ENCODE results near the gene HOMER2. TPM values are rescaled to one million over a fixed set of nuclear protein-coding genes. Genes with fewer than 3 reads are reported as not detected.

HOMER2 gene
- total RNA-seq, 1 donor from 2014 or later = 21.0 TPM

DNA sequence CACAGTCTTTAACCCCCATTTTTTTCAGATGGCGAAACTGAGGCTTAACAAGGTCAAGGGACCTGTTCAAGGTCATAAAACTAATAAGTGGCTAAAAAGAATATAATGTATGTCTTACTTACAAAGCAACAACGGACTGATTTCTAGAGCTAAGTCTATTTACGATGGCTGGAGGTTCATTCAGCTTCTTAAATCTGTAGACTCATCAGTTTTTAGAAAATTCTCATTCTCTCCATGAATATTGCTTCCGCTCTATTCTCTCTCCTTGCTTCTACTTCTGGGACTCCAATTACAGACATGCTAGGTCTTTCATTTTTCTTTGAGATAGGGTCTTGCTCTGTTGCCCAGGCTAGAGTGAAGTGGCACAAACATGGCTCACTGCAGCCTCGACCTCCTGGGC lies 74.2 kb downstream of the HOMER2 start:
- DNase-seq (ENCODE audit: low spot score, unreplicated experiment) = no peak
- Mint-ChIP-seq H3K27ac (no peak overlapping the region), H3K27me3 (peaks cover 1% of the 10 kb centered on the region)

GRCh38 chr15:82877825-82878224 lies 74.7 kb downstream of the HOMER2 start:
- Mint-ChIP-seq H3K27ac (no peak overlapping the region), H3K27me3 (peaks cover 6% of the 10 kb centered on the region), H3K36me3 (ENCODE audit: insufficient read depth) (peaks cover 7% of the 10 kb centered on the region), H3K4me3 (ENCODE audit: low read depth) (no peak overlapping the region), H3K9me3 (ENCODE audit: low read depth) (no peaks in the 10 kb centered on the region), H3K4me1 (ENCODE audit: low read depth) (no peaks in the 10 kb centered on the region)
- DNase-seq (ENCODE audit: low spot score, unreplicated experiment) = no peak
- TF ChIP-seq CTCF (IDR thresholded peaks at IDR 0.05; ENCODE audit: unreplicated experiment) = no peak

More for the DNA sequence above, 74.2 kb downstream of the HOMER2 start:
- Mint-ChIP-seq H3K9me3 (ENCODE audit: low read depth) (no peaks in the 10 kb centered on the region), H3K4me3 (ENCODE audit: low read depth) (no peak overlapping the region), H3K36me3 (ENCODE audit: insufficient read depth) (peaks cover 3% of the 10 kb centered on the region), H3K4me1 (ENCODE audit: low read depth) (no peaks in the 10 kb centered on the region)
- TF ChIP-seq CTCF (IDR thresholded peaks at IDR 0.05; ENCODE audit: unreplicated experiment) = no peak

DNA sequence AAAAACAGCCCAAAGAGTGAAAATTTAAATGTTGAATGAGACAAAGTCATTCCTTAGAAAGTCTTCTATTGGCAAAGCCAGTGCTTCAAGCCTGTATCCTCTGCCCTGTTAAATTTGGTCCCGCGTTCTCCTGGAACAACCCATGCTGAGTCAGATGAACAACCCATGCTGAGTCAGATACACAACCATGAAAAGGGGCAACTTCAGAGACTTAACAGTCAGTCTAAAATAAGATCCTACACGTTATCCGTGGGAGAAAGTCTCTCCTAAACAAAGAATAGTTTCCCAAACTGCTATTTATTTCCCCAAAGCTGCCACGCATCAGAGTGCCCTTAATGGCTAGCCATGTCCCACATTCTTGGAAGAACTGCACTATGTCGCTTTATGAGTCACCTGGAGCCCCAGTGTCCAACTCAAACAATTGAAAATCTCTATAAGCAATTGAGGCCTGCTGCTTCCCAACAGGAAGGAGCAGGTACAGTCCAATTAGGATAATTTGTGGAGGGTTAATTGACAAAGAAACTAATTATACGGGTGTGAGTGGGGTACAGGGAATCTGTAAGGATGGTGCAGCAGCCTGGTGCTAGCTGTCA lies 77.0 kb downstream of the HOMER2 start:
- no peak overlapping the region for H3K4me3 Mint-ChIP-seq (ENCODE audit: low read depth)
- peaks cover 11% of the 10 kb centered on the region for H3K27me3 Mint-ChIP-seq
- no peak for DNase-seq (ENCODE audit: low spot score, unreplicated experiment)
- peaks cover 11% of the 10 kb centered on the region for H3K4me1 Mint-ChIP-seq (ENCODE audit: low read depth)
- no peak overlapping the region for H3K27ac Mint-ChIP-seq
- no peak for TF ChIP-seq CTCF (IDR thresholded peaks at IDR 0.05; ENCODE audit: unreplicated experiment)
- peaks cover 13% of the 10 kb centered on the region for H3K36me3 Mint-ChIP-seq (ENCODE audit: insufficient read depth)
- peaks cover 4% of the 10 kb centered on the region for H3K9me3 Mint-ChIP-seq (ENCODE audit: low read depth)

DNA sequence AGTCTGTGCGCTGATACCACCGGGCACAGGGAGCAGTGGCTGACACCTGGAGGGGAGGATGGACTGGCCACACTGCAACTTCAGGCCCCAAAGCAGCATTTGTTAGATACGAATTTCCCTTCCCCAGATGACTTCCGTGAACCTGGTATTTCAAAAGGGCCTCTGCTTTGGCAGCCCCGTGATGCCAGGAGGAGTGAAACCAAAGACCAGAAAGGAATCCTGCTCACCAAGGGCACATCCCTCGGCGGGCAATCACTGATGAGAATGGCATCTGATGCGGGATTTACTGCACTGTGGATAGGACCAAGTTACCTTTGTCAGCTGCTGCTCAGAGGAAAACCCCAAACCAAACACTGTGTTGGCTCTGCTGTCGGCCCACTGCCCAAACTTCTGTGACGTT lies 77.6 kb downstream of the HOMER2 start:
- Mint-ChIP-seq H3K36me3 (ENCODE audit: insufficient read depth) (peaks cover 13% of the 10 kb centered on the region), H3K4me3 (ENCODE audit: low read depth) (no peak overlapping the region), H3K27me3 (peaks cover 11% of the 10 kb centered on the region), H3K4me1 (ENCODE audit: low read depth) (peaks cover 11% of the 10 kb centered on the region), H3K27ac (no peak overlapping the region), H3K9me3 (ENCODE audit: low read depth) (peaks cover 4% of the 10 kb centered on the region)
- TF ChIP-seq CTCF (IDR thresholded peaks at IDR 0.05; ENCODE audit: unreplicated experiment) = no peak
- DNase-seq (ENCODE audit: low spot score, unreplicated experiment) = no peak

- peaks cover 4% of the 10 kb centered on the region for H3K9me3 Mint-ChIP-seq (ENCODE audit: low read depth)
- peaks cover 11% of the 10 kb centered on the region for H3K27me3 Mint-ChIP-seq
- H3K4me1 Mint-ChIP-seq (ENCODE audit: low read depth) = peaks cover 11% of the 10 kb centered on the region
- peaks cover 13% of the 10 kb centered on the region for H3K36me3 Mint-ChIP-seq (ENCODE audit: insufficient read depth)
- no peak overlapping the region for H3K4me3 Mint-ChIP-seq (ENCODE audit: low read depth)
- no peak overlapping the region for H3K27ac Mint-ChIP-seq
- no peak for DNase-seq (ENCODE audit: low spot score, unreplicated experiment)
- no peak for TF ChIP-seq CTCF (IDR thresholded peaks at IDR 0.05; ENCODE audit: unreplicated experiment)
These were observed 78.3 kb downstream of the HOMER2 start for GRCh38 chr15:82874267-82874666.
